ENCODE measurements around the gene RUNX2. TPM values are rescaled to one million over a fixed set of nuclear protein-coding genes. Genes with fewer than 3 reads are reported as not detected.

RUNX2 gene
- total and polyA plus RNA-seq, 10 of the 15 experiments (the other 5 are each of a cell fraction or from before 2014, with no cell fraction given) = 0.01 to 0.77 (median 0.15) TPM; not detected in 3

DNA sequence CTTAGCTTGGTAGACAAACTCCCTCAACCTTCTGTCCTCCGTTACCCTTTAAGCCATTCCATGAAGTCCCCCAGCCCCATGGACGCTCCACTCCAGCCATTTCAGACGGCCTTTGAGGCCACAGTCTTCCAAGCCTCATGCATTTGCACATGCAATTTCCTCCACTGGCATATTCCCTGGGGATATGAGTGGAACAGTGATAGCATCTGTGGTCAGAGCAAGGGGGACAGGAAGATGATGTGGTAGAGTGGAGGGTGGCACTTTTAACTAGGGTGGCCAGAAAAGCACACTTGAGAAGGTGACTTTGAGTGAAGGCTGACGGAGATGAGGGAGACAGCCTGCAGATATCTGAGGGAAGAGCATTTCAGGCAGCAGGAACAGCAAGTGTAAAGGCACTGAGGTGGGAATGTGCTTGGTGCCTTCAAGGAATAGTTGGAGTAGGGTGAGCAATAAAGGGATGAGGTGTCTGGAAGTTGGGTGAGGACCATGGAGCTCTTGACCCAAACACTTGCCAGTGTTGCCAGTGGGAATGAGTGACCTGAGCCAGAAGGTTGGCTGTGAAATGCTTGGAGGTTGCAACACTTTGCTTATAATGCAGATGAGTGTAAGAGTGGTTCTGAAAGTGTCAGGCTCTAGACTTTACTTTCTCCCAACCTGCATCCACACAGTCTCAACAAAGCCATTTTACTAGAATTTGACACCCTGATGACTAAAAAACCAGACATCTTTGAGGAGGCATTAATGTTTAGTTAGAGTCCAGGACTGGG, 325.2 kb downstream of the RUNX2 start:
- in situ Hi-C loops (cut with MboI) = no loop called here
- POLR2A ChIA-PET = no interaction called here

More for the DNA sequence above, 325.2 kb downstream of the RUNX2 start:
- 34% methylated on average over 4 of the region's 4 CpGs for WGBS (ENCODE audit: insufficient coverage, insufficient replicate concordance, low lambda C conversion rate, missing lambda C conversion rate)
- Histone ChIP-seq H3K4me2 (ENCODE audit: control insufficient read depth, insufficient read depth) (no peak overlapping the region), H3K9ac (ENCODE audit: control insufficient read depth, insufficient read depth, low read length) (no peak overlapping the region), H2AFZ (ENCODE audit: control insufficient read depth, low read depth, low read length) (no peak overlapping the region), H3K27ac (ENCODE audit: control insufficient read depth, insufficient read depth) (no peak overlapping the region), H3K36me3 (ENCODE audit: control insufficient read depth in 2 of 2, insufficient read depth in 2 of 2, low read length in 1 of 2) (no peaks in the 10 kb centered on the region), H3K4me1 (ENCODE audit: control insufficient read depth, insufficient read depth, low read length) (no peaks in the 10 kb centered on the region), H3K9me3 (replicated peaks; ENCODE audit: control insufficient read depth, insufficient read depth, low read length) (no peaks in the 10 kb centered on the region; the same call in 2 of the 3 replicates), H3K4me3 (no peak overlapping the region), H3K79me2 (ENCODE audit: control insufficient read depth, insufficient read depth, low read length) (no peaks in the 10 kb centered on the region), H3K27me3 (replicated peaks in 1 of 2; ENCODE audit: control insufficient read depth in 2 of 2, insufficient read depth in 2 of 2, low read length in 1 of 2) (peaks cover 0 to 6% of the 10 kb centered on the region in 2 experiments; a peak in 3 of 4 replicates), H4K20me1 (ENCODE audit: control insufficient read depth, insufficient read depth) (no peaks in the 10 kb centered on the region)
- DNase-seq (ENCODE audit: low read depth, low spot score) = no peak
- ChIA-PET CTCF (interaction anchor here (0.6 kb wide), 1 partner anchor 1769 kb away, joined by 3 read pairs; no protein-coding TSS in a partner anchor), RAD21 (ENCODE audit: unreplicated experiment) (no interaction called here), SMC1A (ENCODE audit: uncharacterized antibody, unreplicated experiment) (no interaction called here)
- BruUV-seq (replicated peaks) = no TSS peak
- TF ChIP-seq, protein P1, sequence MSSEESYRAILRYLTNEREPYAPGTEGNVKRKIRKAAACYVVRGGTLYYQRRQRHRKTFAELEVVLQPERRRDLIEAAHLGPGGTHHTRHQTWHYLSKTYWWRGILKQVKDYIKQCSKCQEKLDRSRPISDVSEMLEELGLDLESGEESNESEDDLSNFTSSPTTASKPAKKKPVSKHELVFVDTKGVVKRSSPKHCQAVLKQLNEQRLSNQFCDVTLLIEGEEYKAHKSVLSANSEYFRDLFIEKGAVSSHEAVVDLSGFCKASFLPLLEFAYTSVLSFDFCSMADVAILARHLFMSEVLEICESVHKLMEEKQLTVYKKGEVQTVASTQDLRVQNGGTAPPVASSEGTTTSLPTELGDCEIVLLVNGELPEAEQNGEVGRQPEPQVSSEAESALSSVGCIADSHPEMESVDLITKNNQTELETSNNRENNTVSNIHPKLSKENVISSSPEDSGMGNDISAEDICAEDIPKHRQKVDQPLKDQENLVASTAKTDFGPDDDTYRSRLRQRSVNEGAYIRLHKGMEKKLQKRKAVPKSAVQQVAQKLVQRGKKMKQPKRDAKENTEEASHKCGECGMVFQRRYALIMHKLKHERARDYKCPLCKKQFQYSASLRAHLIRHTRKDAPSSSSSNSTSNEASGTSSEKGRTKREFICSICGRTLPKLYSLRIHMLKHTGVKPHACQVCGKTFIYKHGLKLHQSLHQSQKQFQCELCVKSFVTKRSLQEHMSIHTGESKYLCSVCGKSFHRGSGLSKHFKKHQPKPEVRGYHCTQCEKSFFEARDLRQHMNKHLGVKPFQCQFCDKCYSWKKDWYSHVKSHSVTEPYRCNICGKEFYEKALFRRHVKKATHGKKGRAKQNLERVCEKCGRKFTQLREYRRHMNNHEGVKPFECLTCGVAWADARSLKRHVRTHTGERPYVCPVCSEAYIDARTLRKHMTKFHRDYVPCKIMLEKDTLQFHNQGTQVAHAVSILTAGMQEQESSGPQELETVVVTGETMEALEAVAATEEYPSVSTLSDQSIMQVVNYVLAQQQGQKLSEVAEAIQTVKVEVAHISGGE (CRISPR knock-in tag; IDR thresholded peaks at IDR 0.05) = no peak
- TF ChIP-seq CHD1 (IDR thresholded peaks at IDR 0.05; ENCODE audit: low read depth, low read length) (no peak), STAT3 (IDR thresholded peaks at IDR 0.05; ENCODE audit: low read depth, low read length) (no peak)
- no peak for FAIRE-seq
- ATAC-seq = no peak
- intact Hi-C loops (cut with micrococcal nuclease; ENCODE audit: unreplicated experiment) = no loop called here
